ENCODE data around the gene PQBP1. TPM values are rescaled to one million over a fixed set of nuclear protein-coding genes. Genes with fewer than 3 reads are reported as not detected.
"Not testable (repeated sequence)": the region's sequence is repeated elsewhere in the genome, so short reads cannot be mapped to it uniquely, and the experiment has no call there.

Gene PQBP1
- 55.0 TPM for total RNA-seq
- long read RNA-seq, transcript PQBP1-216 (7 exons, 938 nt): minor isoform, 10 of 47 reads
- long read RNA-seq, transcript PQBP1-207 (7 exons, 1,020 nt): major isoform, 27 of 47 reads
- long read RNA-seq, partial matches to known transcripts: 3 of 47 reads
- long read RNA-seq, other reads (novel, unspliced or antisense): 1 of 47 reads

GRCh38 chrX:48897625-48898306 lies at the start of gene PQBP1, which contains the start of gene TIMM17B:
Gene PQBP1 (plus strand): TSS chrX:48897930. CDS start chrX:48898510, 580 bp downstream.
Gene TIMM17B (minus strand): TSS chrX:48897768. CDS start chrX:48897749, 19 bp downstream.
- ATAC-seq (peak; percentile 97 to 98), DNase-seq (peak; percentile 92)
- peak within 1 kb of the TSS; percentile 92 for H3K27ac ChIP-seq
- H3K27me3 ChIP-seq (ENCODE audit: low read depth): no peaks in the 10 kb centered on the region
- H3K36me3 ChIP-seq: peaks cover 36% of the 10 kb centered on the region
- H3K4me3 ChIP-seq: peak within 1 kb of the TSS; percentile 69
- TF ChIP-seq CTCF (IDR thresholded peaks at IDR 0.05): no peak
- no peaks in the 10 kb centered on the region for H3K9me3 ChIP-seq
- intact Hi-C loops (cut with DNase I): no loop called here
- peaks cover 6% of the 10 kb centered on the region for H3K4me1 ChIP-seq

- no peak overlapping the region for H3K27ac ChIP-seq
- no peaks in the 10 kb centered on the region for H3K4me1 ChIP-seq
- no peaks in the 10 kb centered on the region for H3K27me3 ChIP-seq (ENCODE audit: low read depth)
- intact Hi-C loops (cut with DNase I): no loop called here
- no peak for ATAC-seq
- H3K9me3 ChIP-seq: no peaks in the 10 kb centered on the region
- H3K4me3 ChIP-seq: no peak overlapping the region
- DNase-seq: no peak
- no peak for TF ChIP-seq CTCF (IDR thresholded peaks at IDR 0.05)
- H3K36me3 ChIP-seq: no peaks in the 10 kb centered on the region
Measured at GRCh38 chrX:48848847-48849246, 48.9 kb upstream of the PQBP1 start.

GRCh38 chrX:48852857-48853256 lies 44.9 kb upstream of the PQBP1 start:
- TF ChIP-seq CTCF (IDR thresholded peaks at IDR 0.05): no peak
- intact Hi-C loops (cut with DNase I): no loop called here
- Histone ChIP-seq H3K4me1 (no peaks in the 10 kb centered on the region), H3K27me3 (ENCODE audit: low read depth) (no peaks in the 10 kb centered on the region), H3K36me3 (no peaks in the 10 kb centered on the region), H3K27ac (no peak overlapping the region), H3K9me3 (no peaks in the 10 kb centered on the region), H3K4me3 (no peak overlapping the region)
- DNase-seq (no peak), ATAC-seq (no peak)

- H3K4me3 ChIP-seq; H3K4me1 ChIP-seq; ATAC-seq; H3K27me3 ChIP-seq (ENCODE audit: low read depth); H3K9me3 ChIP-seq; intact Hi-C loops (cut with DNase I); H3K36me3 ChIP-seq; H3K27ac ChIP-seq; DNase-seq: not testable (repeated sequence)
Measured at GRCh38 chrX:48853494-48853893, 44.2 kb upstream of the PQBP1 start.

- not testable (repeated sequence) for H3K27ac ChIP-seq
Measured at GRCh38 chrX:48854121-48854804, 43.5 kb upstream of the PQBP1 start.

GRCh38 chrX:48854898-48855297 lies 42.8 kb upstream of the PQBP1 start:
- no peak overlapping the region for H3K27ac ChIP-seq
- TF ChIP-seq CTCF (IDR thresholded peaks at IDR 0.05): no peak
- ATAC-seq (no peak), DNase-seq (no peak)
- H3K4me1 ChIP-seq: no peaks in the 10 kb centered on the region
- intact Hi-C loops (cut with DNase I): no loop called here
- no peaks in the 10 kb centered on the region for H3K36me3 ChIP-seq
- H3K27me3 ChIP-seq (ENCODE audit: low read depth): no peaks in the 10 kb centered on the region
- no peaks in the 10 kb centered on the region for H3K9me3 ChIP-seq
- no peak overlapping the region for H3K4me3 ChIP-seq

More at GRCh38 chrX:48854121-48854804, 43.5 kb upstream of the PQBP1 start:
- DNase-seq; intact Hi-C loops (cut with DNase I); H3K27me3 ChIP-seq (ENCODE audit: low read depth); H3K4me1 ChIP-seq; H3K9me3 ChIP-seq; H3K36me3 ChIP-seq; ATAC-seq; H3K4me3 ChIP-seq: not testable (repeated sequence)
